Ishikawa (cell line): ENCODE results near the gene PPP2R5E.

ENCODE experiments used
- CEBPB ChIP-seq: IDR thresholded peaks from 2 replicates; pipeline ENCODE4 v1.6.1; 2012
- CREB1 ChIP-seq: IDR thresholded peaks from 2 replicates; pipeline ENCODE4 v1.6.1; 2012; ENCODE audit warnings: low read depth
- EGR1 ChIP-seq: IDR thresholded peaks from 2 replicates; pipeline ENCODE4 v1.6.1; 2012
- EP300 ChIP-seq: IDR thresholded peaks from 2 replicates; pipeline ENCODE4 v1.6.1; 2012; ENCODE audit warnings: borderline replicate concordance
- FOXM1 ChIP-seq: IDR thresholded peaks from 2 replicates; pipeline ENCODE4 v1.6.1; 2012; ENCODE audit warnings: low read depth, borderline replicate concordance
- NFIC ChIP-seq: IDR thresholded peaks from 2 replicates; pipeline ENCODE4 v1.6.1; 2012
- RAD21 ChIP-seq: IDR thresholded peaks from 2 replicates; pipeline ENCODE4 v1.6.1; 2012; ENCODE audit warnings: low read depth
- REST ChIP-seq: IDR thresholded peaks from 2 replicates; pipeline ENCODE4 v1.6.1; 2012; ENCODE audit warnings: low read depth, mild to moderate bottlenecking
- TAF1 ChIP-seq: IDR thresholded peaks from 2 replicates; pipeline ENCODE4 v1.6.1; 2012; ENCODE audit warnings: low read depth, mild to moderate bottlenecking
- TCF12 ChIP-seq: IDR thresholded peaks from 2 replicates; pipeline ENCODE4 v1.6.1; 2012; ENCODE audit warnings: low read depth
- TEAD4 ChIP-seq: IDR thresholded peaks from 2 replicates; pipeline ENCODE4 v1.6.1; 2012
- USF1 ChIP-seq: IDR thresholded peaks from 2 replicates; pipeline ENCODE4 v1.6.1; 2012
- YY1 ChIP-seq: IDR thresholded peaks from 2 replicates; pipeline ENCODE4 v1.6.1; 2012; ENCODE audit warnings: low read depth
- ZBTB7A ChIP-seq: IDR thresholded peaks from 2 replicates; pipeline ENCODE4 v1.6.1; 2012; ENCODE audit warnings: low read depth
- TF ChIP-seq, protein P1 (sequence below): IDR thresholded peaks from 2 replicates; pipeline ENCODE4 v1.6.1; 2012

The PPP2R5E gene

DNA sequence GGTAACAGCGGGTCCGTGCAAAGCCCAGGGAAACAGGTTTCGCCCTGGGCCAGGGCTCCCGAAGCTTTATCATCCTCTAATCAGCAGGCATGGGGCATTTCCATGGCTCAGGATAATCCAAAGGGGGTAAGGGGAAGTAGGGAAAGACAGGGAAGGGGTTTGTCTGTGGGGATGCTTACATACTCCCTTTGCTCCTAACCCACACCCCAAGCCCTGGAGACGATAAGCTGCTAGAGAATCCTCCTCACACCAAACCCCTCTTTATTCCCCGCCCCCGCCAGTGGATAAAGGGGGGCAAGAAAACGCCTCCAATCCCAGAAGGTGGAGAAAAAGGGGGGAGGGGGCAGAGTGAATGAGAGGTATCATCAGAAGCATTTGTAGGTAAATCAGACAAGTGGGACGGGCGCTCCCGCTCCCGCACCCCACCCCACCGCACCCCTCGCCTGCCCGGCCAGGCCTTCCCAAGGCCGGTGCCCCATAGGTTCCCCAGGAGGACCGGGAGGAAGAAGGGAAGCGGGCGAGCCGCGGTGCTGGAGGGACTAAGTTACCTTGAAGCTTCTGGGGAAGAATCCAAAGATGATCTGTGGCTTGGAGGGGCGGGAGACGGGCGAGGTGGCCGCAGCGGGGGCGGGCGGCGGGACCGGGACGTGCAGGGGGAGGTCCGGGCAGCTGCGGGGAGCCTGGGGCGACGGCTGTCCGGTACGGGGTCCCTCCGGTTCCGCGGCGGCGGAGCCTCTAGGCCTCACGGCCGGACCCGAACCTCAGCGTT is 762 bp downstream of the PPP2R5E start:
- TF ChIP-seq CREB1 (no peak), ZBTB7A (peak; percentile 67; the same call in 1 of the 2 replicates), TAF1 (no peak)

DNA sequence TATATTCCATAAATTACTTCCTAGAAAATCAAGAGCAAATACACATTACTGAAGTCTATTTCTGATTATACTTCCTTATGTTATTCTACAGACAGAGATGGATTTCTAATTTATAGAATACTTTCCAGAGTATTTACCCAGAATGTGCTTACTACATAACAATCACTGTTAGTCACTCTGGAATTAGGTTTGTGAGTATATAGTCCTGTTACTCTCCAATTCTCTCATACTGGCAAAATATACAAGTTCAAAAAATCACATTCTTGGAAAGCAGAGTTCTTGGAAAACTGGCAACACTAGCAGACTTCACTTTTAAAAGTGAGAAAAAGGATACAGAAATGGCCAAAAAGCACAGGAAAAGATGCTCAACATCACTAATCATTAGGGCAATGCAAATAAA is 7.3 kb downstream of the PPP2R5E start:
- TF ChIP-seq CEBPB, result no peak
- no peak for TF ChIP-seq TEAD4
- no peak for TF ChIP-seq YY1
- no peak for TF ChIP-seq NFIC
- TF ChIP-seq USF1, result no peak
- no peak for TF ChIP-seq RAD21
- no peak for TF ChIP-seq TCF12
- TF ChIP-seq TAF1, result no peak
- TF ChIP-seq ZBTB7A, result no peak
- no peak for TF ChIP-seq EGR1
- TF ChIP-seq REST, result no peak
- TF ChIP-seq, protein P1, sequence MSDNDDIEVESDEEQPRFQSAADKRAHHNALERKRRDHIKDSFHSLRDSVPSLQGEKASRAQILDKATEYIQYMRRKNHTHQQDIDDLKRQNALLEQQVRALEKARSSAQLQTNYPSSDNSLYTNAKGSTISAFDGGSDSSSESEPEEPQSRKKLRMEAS, result no peak
- no peak for TF ChIP-seq EP300
- no peak for TF ChIP-seq FOXM1
- no peak for TF ChIP-seq CREB1

DNA sequence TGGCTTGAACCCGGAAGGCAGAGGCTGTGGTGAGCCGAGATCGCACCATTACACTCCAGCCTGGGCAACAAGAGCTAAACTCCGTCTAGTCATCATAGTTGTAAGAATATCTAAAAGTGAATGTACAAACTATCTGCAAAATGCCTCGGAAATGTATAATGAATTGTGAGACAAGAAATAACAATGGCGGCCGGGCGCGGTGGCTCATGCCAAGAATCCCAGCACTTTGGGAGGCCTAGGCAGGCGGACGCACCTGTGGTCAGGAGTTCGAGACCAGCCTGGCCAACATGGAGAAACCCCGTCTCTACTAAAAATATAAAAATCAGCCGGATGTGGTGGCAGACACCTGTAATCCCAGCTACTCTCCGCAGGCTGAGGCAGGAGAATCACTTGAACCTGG is 9.7 kb downstream of the PPP2R5E start:
- TF ChIP-seq ZBTB7A, result no peak
- no peak for TF ChIP-seq YY1
- no peak for TF ChIP-seq REST
- TF ChIP-seq CEBPB, result no peak
- TF ChIP-seq, protein P1, result no peak
- no peak for TF ChIP-seq TCF12
- no peak for TF ChIP-seq TEAD4
- TF ChIP-seq EGR1, result no peak
- no peak for TF ChIP-seq EP300
- no peak for TF ChIP-seq RAD21
- TF ChIP-seq NFIC, result no peak
- TF ChIP-seq USF1, result no peak
- no peak for TF ChIP-seq CREB1

DNA sequence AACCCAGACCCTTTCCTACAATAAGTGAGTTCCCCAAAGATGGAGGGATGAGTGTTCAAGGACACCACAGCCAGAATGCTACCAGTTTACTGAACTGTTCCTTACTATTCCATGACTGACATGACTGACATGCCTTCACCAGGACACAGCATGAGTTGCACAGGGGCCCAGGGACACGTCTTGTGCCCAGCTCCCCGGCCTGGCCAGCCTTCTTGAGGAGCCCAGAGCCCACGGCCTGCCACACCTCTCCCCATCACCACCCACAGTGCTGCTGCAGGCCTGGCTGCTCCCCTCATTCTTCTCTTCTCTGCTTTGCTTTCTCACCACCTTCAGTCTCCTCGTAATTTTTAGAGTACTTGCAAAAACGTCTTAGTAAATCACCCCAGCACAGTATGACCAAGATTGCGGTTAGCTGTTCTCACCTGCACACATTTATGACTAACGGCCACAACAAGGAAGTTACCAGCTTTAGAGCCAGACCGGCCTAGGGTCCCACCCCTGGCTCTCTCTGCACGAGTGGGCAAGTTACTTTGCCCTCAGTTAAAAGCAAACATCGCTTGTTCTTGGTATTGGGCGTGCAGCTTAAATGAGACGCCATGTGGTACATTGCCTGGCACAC is 18.5 kb downstream of the PPP2R5E start:
- no peak for TF ChIP-seq FOXM1
- no peak for TF ChIP-seq EP300
- TF ChIP-seq YY1, result no peak
- TF ChIP-seq NFIC, result no peak
- no peak for TF ChIP-seq USF1

DNA sequence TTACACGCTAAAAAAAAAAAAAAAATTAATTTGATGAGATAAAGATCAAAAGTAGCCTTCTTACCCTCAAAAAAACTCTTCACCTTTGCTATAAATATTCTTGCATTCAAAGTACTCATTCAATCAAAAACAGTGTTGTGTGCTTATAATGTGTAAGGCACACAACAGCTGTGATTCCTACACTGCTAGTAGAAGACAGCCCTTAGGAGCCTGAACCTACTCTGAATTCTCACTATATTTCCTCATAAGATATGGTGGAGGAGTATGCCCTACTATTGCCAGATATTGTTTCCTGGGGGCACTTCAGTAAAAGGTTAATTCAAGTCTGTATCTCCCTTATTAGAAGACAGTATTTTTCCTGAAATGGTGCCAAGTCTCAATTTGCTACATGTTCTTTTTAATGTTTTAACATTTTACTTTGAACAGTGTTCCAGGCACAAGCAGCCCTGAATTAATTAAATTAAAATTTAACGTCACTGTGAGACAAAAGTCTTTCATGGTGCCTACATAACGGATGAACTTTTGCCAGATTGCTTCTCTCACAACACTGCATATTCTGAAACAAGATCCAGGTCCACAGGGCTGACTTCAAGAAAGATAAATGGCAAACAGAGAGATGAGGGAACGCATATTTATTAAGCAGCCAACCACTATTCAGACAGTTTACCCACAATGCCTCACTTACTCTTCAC is 19.3 kb downstream of the PPP2R5E start:
- TF ChIP-seq USF1, result no peak
- TF ChIP-seq NFIC, result no peak
- no peak for TF ChIP-seq CREB1

- TF ChIP-seq NFIC, result no peak
- TF ChIP-seq USF1, result no peak
- no peak for TF ChIP-seq TCF12
- TF ChIP-seq, protein P1, result no peak
- no peak for TF ChIP-seq ZBTB7A
- no peak for TF ChIP-seq YY1
- TF ChIP-seq TEAD4, result no peak
- TF ChIP-seq TAF1, result no peak
- no peak for TF ChIP-seq FOXM1
- TF ChIP-seq RAD21, result no peak
- TF ChIP-seq CEBPB, result no peak
- no peak for TF ChIP-seq CREB1
- no peak for TF ChIP-seq REST
- TF ChIP-seq EP300, result no peak
- no peak for TF ChIP-seq EGR1
These were observed 25.8 kb downstream of the PPP2R5E start for GRCh38 chr14:63517354-63517753.
